GM12878 (cell line): ENCODE measurements around the gene PHACTR1.

Source experiments
- BHLHE40 ChIP-seq, 2 experiments: fragments of 450-650 bp in 1 of 2; IDR thresholded peaks; 2 replicates each; pipeline ENCODE4 v1.6.1; 2011 to 2017; ENCODE audit warnings: low read depth in 2 of 2, borderline replicate concordance in 1 of 2, improper control_type of control experiment in 1 of 2, low read length in 1 of 2, mild to moderate bottlenecking in 1 of 2
- CEBPB ChIP-seq, 2 experiments: fragments of 150-350 bp in 1 of 2; IDR thresholded peaks; 2 replicates each; pipeline ENCODE4 v1.6.1; 2012 to 2014; ENCODE audit warnings: low read depth in 2 of 2, low read length in 2 of 2, borderline replicate concordance in 1 of 2, inconsistent platforms in 1 of 2
- CTCF ChIP-seq, 3 experiments: IDR thresholded peaks in 2 of 3; conservative IDR thresholded peaks in 1 of 3; 2 replicates each; pipeline ENCODE4 v1.5.1; 2011; ENCODE audit warnings: low read depth in 3 of 3, low read length in 3 of 3, mild to moderate bottlenecking in 3 of 3, control low read depth in 2 of 3, moderate library complexity in 2 of 3, inconsistent platforms in 1 of 3, mixed read lengths in 1 of 3; ENCODE audit not compliant: control insufficient read depth in 2 of 3, insufficient read depth in 1 of 3; ENCODE audit errors: extremely low read depth in 1 of 3
- ESRRA ChIP-seq: IDR thresholded peaks from 2 replicates; pipeline ENCODE4 v1.6.1; 2012; ENCODE audit warnings: mild to moderate bottlenecking, low read length, improper control_type of control experiment
- EZH2 ChIP-seq: IDR thresholded peaks from 2 replicates; pipeline ENCODE4 v1.6.1; 2012; ENCODE audit warnings: low read depth, mild to moderate bottlenecking, control low read depth, inconsistent platforms, low read length, borderline replicate concordance; ENCODE audit not compliant: control insufficient read depth
- HDGF ChIP-seq: fragments of 450-650 bp; IDR thresholded peaks from 2 replicates; pipeline ENCODE4 v1.6.1; 2016; ENCODE audit warnings: antibody characterized with exemption
- KDM1A ChIP-seq: fragments of 200-600 bp; sonication (generic); IDR thresholded peaks from 2 replicates; pipeline ENCODE4 v1.6.1; 2016; ENCODE audit warnings: borderline replicate concordance
- MYC ChIP-seq: IDR thresholded peaks from 2 replicates; pipeline ENCODE4 v1.6.1; 2011; ENCODE audit warnings: mild to moderate bottlenecking, low read length, moderate library complexity, inconsistent platforms; ENCODE audit not compliant: insufficient read depth, insufficient replicate concordance, insufficient read length, severe bottlenecking
- NR2F1 ChIP-seq: fragments of 450-650 bp; conservative IDR thresholded peaks from 2 replicates; pipeline ENCODE4 v1.6.1; 2017; ENCODE audit warnings: mild to moderate bottlenecking
- POLR2A ChIP-seq: IDR thresholded peaks from 2 replicates; pipeline ENCODE4 v1.6.1; 2011; ENCODE audit warnings: low read depth, mild to moderate bottlenecking, low read length
- POLR2AphosphoS5 ChIP-seq: IDR thresholded peaks from 2 replicates; pipeline ENCODE4 v1.6.1; 2011; ENCODE audit warnings: mild to moderate bottlenecking, low read length, inconsistent platforms
- REST ChIP-seq: IDR thresholded peaks from 2 replicates; pipeline ENCODE4 v1.6.1; 2012; ENCODE audit warnings: mild to moderate bottlenecking, low read depth, low read length
- TAF1 ChIP-seq: IDR thresholded peaks from 2 replicates; pipeline ENCODE4 v1.6.1; 2011; ENCODE audit warnings: mild to moderate bottlenecking, low read depth, low read length, borderline replicate concordance
- ZNF384 ChIP-seq: IDR thresholded peaks from 2 replicates; pipeline ENCODE4 v1.6.1; 2012; ENCODE audit warnings: low read depth, mild to moderate bottlenecking, low read length, improper control_type of control experiment, borderline replicate concordance

GRCh38 chr6:13044390-13044789, 327.8 kb downstream of the PHACTR1 start:
- TF ChIP-seq HDGF = no peak
- no peak for TF ChIP-seq TAF1
- TF ChIP-seq CTCF (IDR thresholded peaks at IDR 0.05 in 2 of 3, conservative IDR thresholded peaks at IDR 0.05 in 1 of 3; ENCODE audit: control insufficient read depth in 2 of 3, extremely low read depth in 1 of 3, insufficient read depth in 1 of 3, low read depth in 3 of 3, low read length in 3 of 3) = no peak
- no peak for TF ChIP-seq KDM1A
- TF ChIP-seq POLR2AphosphoS5 = no peak
- no peak for TF ChIP-seq POLR2A
- no peak for TF ChIP-seq CEBPB (IDR thresholded peaks at IDR 0.05; ENCODE audit: borderline replicate concordance in 1 of 2, low read depth in 2 of 2, low read length in 2 of 2)
- no peak for TF ChIP-seq BHLHE40 (IDR thresholded peaks at IDR 0.05; ENCODE audit: borderline replicate concordance in 1 of 2, low read depth in 2 of 2, low read length in 1 of 2)
- TF ChIP-seq NR2F1 = no peak
- no peak for TF ChIP-seq REST
- no peak for TF ChIP-seq EZH2
- TF ChIP-seq ZNF384 = no peak
- no peak for TF ChIP-seq ESRRA
- no peak for TF ChIP-seq MYC
